CD4-positive, alpha-beta T cell treated with Interleukin-21 for 1 hour (primary cell): ENCODE data around the gene LRCH1.

ENCODE experiments used
- DNase-seq: peaks from one replicate; pipeline ENCODE4 v3.0.0-alpha.2; 2020

LRCH1 gene

DNA sequence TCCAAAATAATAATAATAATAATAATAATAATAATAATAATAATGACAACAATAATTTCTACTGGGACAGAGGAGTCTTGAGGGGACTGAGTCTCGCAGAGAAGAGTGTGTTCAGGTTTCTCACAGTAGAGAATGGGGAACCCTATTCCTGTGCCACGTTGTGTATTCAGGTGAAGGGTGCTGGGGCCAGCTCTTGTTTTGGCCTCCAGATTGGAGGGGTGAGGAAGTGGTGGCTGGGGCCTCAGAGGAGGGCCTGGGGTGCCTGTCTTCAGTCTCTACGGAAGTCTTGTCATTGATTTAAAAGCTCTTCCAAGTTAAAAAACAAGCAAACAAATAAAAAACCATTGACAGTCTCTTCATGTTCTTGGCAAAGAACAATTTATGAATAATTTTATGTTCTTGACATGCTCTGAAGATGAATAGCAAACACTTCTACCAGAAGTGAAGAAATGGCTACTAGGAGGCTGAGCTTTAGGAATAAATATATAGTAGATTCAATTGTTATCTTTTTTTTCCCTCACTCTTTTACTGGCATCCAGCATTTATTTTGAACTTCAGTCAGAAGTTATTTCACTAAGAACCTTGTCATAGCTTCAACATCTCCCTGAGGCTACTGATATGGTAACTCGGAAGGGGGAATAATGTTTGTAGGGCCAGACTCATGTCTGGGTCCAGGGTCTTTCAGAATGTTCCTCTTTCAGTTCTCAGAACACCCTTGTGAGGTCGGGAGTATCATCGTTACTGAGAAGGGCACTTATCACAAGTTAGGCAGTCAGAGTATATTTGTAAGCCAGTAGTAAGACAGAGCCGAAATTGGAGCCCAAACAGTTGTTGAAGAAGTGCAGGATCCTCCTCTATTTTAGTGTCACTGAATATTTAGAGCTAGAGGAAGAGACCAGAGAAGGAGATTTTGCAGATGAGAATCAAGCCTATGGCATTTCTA, 13.1 kb downstream of the LRCH1 start:
- no peak for DNase-seq

DNA sequence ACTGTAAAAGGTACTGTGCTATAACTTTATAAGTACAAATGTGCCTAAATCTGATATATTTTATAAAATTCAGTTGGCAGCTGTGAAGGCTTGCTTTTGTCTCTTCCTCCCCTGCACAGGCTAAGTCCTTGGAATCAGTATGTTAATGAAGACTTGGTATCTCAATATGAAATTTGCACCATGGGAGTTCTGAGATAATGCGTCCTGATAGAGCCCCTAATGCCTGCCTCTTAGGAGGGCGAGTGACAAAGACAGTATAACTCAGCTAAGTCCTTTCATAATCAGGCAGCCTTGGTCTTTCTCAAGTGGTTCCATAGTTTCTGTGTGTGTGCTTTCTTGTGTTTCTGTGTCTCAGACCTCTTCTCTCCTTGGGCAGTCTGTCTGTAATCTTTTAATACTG, 14.7 kb downstream of the LRCH1 start:
- DNase-seq, result no peak

DNA sequence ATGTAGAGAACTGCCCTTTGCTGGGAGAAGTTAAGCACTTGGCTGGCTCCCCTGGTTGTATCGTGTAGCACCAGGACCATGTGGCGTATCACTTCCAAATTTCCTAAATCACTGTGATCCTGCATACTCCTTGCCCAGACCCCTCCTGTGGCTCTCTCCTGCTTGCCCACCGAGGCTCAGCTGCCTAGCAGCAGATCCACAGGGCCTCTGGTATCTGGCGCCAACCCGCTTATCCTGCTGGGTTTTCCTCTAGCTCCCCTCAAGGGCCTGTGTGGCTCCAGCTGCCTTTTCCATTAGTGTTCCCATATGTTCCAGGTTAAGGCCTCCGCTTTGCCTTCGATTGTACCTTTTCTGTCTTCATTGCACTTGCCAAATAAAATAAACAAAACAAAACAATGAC, 16.5 kb downstream of the LRCH1 start:
- DNase-seq, result no peak

DNA sequence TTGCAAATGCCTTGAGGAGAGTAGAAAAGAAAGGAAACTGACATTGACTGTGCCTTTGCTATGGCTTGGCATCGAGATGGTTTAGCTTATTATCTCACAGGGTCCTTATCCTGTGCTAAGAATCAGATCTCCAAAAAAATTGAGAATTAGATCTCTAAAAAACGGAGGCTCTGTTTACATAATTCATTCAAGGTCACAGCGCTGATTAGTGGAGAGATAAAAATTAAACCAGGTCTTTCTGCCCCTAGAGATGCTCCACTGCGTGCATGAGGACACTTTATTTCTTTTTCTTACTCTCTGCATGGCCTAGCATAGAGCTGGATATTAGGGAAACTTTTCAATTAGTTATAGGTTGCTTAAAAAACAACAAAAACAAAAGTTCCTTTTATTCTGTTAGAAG, 17.3 kb downstream of the LRCH1 start:
- no peak for DNase-seq

DNA sequence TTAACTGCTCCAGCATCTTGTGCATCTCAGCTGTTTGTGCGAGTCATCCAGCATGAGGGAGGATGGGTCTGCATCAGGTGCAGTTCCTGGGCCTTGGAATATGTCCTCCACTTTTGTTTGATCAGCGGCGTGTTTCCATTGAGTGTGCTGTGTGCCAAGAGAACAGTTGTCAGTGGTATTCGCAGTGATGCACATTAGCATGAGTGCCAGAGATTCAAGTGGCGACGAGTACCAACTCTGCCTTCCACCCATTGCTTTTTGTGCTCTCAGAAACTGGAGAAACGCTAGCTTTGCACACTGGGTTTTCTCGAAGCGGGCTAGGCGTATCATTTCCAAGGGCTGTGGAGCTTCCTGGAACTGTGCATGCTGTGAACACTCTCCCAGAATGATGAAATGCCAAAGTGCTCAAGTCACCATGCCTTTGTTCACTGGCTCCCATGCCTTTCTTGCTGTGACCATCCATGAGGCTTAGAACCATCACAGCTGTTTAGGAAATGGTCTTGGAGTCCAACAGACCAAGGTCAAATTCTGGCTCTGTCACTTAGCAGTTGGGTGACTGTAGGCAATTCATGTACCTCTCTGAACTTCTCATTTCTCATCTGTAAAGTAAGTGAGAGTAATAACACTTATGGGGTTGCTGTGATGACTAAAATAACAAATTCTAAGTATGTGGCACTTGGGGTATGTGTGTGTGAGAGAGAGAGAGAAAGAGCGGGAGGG, 18.4 kb downstream of the LRCH1 start:
- no peak for DNase-seq

DNA sequence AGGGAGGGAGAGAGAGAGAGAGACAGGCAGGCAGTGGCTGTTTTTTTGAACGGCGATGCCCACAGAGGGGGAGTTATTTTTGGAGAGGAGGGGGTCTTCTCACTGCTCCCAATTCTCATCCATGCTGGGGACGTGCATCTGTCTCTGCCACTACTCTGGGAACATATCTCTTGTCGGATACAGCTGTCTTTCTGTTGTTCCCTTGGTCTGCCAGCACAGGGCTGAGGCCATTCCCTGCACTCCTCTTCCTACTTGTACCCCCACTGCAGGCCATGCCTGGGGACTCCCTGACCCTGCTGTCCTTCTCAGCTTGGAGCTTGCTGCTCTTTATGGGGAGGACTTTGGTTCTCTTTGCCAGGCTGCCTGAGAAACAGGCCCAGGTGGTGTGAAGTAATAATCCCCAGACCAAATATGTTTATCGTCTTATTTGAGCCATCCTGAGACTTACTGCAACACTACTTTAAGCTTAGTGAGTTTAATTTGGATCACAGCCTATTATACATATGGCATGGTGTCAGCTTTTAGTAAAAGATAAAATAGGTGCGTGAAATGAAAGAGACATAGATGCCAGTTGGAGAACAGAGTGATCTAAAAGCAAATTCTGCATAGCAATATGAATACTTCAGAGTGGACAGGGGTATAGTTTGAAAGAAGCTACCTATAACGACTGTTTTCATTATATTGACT, 19.1 kb downstream of the LRCH1 start:
- DNase-seq, result no peak

DNA sequence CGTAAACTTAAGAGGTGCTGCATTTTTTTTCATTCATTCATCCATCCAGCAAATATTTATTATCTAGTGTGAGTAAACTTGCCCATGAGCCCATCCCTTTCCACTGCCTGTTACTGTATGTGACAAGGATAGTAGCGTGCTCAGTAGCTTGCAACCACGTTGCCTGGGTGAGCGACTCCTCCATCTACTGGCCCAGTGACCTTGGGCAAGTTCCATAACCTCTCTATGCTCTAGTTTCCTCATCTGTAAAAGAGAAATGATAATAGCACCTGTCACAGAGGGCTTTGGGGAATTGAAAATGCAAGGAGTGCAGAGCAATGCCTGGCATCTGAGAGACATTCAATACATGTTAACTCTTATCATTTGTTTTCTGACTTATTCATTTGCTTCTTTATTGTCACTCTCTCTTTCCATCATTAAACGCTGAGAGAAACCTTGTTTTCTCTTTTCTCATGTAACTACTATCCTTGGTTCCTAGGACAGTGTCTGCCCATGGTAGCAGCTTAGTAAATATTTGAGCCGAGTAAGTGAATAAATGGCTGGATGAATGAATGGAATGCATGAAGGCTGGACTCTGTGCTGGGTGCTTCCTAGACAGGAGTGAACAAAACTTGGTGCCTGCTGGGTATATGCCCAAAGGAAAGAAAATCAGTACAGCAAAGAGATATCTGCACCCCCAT, 19.9 kb downstream of the LRCH1 start:
- no peak for DNase-seq

DNA sequence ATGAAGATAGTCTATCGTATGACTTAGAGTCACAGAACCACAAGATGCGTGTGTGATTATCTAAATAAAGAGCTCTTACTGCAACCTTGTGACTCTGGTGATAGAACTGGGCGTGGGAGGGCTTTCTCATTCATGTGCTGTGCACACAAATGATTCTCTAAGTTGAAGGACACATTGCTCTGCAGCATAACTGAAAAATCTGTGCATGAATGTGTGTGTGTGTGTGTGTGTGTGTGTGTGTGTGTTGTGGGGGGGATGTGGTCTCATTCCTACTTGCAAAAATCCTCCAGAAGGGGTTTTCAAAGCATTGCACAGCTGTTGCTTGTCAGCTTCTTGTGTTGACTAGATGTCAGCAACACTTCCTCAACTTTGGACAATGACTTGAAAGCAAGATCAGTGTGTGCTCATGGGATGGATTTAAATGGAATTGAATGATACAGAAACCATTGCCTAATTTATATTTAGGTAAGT, 22.4 kb downstream of the LRCH1 start:
- DNase-seq, result no peak

DNA sequence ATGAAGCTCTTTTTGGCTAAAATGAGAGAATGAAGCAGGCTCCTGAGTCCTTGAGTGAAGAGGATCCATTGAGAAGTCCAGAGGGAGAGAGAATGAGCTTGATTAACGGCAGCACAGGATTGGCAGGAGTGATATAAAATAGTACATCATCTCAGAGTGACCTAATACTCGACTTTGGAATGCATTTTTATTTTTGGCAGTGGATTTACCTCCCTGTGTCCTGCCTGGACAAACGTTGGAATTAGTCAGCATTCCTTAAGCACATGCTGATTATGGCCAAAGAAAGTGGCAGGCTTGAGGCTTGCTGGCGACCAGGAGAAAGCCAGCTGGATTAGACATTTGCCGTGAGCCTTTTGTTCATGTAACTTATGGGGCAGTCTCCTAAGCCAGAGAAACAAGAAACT, 22.9 kb downstream of the LRCH1 start:
- DNase-seq, result no peak

DNA sequence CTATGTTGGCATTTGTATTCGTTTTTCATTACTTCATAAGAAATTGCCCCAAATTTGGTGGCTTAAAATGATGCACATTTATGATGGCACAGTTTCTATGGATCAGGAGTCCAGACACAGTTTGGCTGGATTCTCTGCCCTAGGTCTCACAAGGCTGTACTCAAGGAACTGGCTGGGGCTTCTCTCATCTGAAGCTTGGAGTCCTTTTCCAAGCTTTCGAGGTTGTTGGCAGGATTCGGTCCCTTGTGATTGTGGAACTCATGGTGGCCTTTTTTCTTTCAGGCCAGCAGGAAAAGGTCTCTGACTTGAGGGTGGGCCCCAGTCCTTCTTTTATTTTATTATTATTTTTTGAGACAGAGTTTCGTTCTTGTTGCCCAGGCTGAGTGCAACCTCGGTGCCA, 23.8 kb downstream of the LRCH1 start:
- DNase-seq, result no peak

DNA sequence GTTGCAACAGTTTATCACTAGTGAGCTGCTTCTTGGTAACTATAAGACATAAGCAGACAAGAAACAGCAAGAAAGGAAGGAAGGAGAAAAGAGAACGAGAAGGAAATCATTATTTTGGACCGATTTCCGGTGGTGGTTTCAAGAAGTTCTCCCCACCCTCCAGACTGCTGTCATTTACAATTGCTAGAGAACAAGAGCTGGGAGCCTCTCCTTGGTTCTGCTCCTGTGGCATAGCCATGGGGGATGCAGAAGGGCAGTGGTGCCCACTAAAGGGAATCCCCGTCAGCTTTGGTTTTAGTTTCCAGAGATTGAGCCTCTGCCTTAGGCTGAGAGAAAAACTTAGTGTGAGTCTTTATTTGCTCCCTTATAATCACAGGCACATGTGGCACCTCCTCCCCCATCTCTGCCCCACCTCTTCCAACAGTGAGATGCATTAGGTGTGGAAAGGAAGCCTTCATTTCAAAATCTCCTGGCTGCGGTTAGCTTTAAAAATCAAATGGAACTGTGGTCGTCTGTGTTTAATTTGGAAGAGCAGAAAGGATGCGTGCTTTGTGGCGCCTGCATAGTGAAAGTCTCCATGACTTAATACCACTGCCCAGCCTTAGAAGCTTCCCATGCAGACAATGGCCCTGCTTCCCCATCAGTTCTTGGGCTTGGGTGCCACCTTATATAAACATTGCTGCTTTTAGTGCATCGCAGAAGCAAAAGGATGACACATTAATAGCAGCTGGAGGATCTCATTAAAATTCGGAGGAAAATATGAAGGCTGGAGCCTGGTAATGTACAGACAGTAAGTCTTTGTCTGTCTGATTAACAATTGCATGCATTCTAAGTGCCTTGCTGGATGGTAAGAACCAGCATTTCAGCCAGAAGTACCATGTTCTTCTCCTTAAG, 25.0 kb downstream of the LRCH1 start:
- DNase-seq, result no peak

DNA sequence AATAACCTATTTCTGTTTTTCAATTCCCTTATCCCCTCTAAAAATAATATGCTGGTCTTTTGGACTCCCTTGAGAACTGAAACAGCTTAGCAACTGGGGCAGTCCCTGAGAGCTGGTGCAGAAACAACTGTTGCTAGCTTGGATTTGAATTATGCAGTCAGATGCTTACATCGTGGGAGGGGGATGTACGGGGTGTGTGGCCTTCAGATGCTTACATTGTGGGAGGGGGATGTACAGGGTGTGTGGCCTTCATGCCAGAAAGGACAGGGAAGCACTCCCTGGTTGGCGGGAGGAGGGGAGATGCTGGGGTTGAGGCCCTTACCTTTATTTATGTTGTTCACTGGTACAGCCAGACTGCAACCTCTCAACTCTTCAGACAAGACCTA, 25.6 kb downstream of the LRCH1 start:
- DNase-seq, result no peak

DNA sequence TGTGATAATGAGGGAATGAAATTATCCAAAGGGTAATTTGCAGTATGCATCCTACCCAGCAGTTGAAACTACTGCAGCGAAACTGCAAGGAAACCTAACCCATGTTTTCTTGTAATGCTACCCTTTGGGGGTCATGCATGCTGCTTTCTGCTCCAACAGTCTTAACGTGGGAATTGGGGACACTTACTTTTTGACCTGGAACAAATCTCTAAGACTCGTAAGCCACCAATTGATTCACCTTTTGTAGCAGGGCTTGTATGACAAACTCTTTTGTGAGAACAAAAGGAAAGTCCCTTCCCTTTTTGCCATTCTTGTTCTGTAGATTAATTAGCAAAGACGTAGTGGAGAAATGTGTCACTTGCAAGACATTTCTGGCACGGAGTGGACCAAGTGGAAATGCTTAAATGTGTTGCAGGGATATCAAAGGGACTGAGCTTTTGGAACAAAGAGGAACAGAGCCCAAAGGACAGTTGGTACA, 27.4 kb downstream of the LRCH1 start:
- no peak for DNase-seq

DNA sequence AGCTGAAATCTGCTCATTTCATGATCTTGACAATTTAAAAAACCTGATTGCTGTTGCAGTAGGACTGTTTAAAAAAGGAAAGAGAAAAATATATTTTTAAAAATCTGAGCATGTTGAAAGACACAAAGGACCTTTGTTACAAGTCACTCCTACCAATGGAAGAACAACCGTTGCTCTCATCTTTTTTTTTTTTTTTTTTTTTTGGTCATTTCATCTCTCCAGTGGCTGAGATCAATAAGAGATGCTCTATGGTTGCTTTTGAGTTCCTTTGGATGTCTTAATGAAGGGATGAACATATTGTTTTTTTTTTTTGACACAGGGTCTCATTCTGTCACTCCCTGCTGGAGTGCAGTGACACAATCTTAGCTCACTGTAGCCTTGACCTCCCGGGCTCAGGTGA, 29.2 kb downstream of the LRCH1 start:
- no peak for DNase-seq

DNA sequence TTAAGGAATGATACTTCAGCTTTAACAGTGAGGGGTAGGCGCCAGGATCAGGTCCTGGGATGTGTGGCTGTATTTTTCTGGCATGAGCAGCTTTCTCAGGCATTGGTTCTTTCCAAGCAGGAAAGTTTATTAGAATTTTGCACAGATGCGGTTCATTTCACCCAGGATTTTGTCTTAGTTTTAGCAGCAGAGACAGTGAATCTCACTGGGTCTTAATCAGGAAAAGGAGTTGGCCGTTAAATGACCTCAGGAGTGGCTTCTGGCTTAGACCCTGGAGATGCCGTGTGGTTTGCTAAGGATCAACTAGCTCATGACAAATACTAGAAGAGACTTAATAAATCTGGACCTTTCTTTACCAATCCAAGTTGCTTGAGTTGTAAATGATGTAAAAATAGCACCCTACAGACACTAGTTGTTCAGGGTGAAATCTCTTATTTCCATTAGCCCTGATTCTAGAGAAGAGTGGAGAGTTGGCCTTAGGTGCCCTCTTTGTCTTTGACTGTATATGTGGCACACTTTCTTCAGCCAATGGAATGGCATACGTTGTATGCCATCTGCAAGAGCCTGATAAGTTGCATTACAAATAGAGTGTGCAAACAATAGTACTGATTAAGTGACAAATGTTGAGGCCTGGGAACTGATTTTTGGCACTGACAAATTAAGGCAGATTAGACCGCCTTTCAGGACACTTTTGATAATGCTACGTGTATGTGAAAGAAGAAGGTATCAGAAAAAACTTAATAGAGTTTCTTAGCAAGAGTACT, 34.0 kb downstream of the LRCH1 start:
- DNase-seq, result no peak

DNA sequence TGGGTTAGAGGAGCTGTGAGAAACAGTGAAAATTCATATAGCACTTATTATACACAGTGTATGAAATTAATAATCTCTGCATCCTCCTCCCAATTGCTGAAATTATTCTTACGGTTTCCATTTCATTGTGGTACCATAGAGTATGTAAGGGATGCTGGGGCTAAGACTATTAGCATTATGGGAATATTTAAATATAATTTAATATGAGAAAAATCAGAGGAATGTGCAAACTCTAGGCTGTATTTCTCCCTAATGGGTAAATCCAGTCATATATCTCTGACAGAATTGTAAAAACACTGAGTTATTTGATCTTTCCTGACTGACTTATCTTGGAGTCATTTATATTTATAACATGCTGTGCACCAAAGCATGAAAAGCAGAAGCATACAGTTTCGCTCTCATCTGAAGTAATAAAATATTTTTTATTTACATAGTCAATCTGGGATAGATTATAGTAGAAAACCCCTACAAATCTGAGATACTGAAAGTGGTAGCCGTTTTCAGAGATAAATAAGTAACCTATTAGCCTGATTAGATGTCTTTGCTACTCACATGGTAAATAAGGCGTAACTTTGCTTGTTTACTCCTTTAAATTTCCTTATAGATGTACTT, 34.9 kb downstream of the LRCH1 start:
- no peak for DNase-seq

DNA sequence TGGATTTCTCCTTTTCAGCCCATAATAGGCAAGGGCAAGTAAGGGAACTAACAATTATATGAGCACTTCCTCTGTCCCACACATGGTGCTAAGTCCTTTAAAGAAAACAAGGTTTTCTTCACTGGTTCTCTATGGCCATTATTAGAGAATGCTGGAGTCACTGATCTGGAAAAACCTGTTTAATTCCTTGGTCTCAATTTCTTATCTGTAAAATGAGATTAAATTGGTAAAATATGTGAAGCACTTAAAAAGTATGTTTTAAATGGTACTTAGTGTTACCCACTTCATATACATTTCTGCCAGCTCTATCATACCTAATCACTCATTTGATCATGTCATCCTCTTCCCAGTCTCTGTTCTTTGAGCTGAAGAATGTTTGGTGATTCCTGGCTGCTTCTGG, 39.4 kb downstream of the LRCH1 start:
- DNase-seq, result no peak

DNA sequence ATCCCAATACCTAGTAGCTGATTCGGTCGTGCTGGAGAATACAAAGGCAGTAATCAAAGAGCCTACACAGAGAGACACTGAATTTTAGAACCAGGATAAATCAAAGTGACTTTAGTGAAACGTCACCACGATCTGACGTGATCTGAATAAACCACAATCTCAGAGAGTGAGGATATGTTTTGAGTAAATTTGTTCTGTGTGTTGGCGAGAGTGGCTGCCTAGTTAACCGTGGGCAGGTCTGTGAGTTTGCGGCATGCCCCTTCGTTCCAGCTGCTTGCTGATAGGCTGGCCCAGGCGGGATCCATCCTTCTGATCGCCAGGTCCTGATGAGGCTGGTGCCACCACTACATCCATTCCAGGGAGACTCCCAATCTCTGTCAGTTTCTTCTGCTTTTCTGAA, 40.4 kb downstream of the LRCH1 start:
- DNase-seq, result peak; percentile 59

DNA sequence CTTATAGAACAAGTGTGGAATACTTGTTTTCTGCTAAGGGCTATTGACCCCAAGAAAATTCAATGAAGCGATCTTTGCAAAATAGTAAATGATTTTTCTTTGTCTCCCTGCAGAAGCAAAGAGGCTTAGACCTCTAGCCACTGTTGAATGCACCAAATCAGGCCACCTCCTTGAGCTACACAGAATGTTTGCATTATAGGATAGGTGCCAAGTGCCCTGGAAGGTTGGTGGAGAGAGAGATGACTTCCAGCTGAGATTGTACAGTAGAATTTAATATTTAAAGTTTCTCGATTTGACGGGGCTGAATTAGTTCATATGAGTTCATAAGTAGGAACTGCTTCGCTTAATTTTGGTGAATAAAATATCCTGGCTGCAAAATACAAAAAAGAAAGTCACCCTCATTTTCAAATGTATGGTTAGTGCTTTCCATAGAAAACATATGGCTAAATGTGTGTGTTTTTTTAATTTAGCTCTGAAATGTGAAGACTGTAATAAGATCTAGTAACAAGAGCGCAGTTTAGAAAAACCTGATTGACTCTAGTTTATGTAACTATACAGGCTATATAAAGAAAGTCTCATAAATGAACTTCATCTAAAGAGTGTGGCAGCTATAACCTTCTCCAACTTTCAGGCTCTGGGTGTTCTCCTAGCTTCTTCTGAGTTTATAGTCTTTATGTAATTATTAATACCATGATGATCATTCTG, 41.6 kb downstream of the LRCH1 start:
- no peak for DNase-seq
